ENCODE measurements around the gene ZNF740.

The ZNF740 gene

GRCh38 chr12:53219292-53219955 lies 38.9 kb downstream of the ZNF740 start:
- H3K27ac ChIP-seq, result peak overlapping the region; percentile 98; the same call in 1 of the 2 replicates
- TF ChIP-seq, protein P1, sequence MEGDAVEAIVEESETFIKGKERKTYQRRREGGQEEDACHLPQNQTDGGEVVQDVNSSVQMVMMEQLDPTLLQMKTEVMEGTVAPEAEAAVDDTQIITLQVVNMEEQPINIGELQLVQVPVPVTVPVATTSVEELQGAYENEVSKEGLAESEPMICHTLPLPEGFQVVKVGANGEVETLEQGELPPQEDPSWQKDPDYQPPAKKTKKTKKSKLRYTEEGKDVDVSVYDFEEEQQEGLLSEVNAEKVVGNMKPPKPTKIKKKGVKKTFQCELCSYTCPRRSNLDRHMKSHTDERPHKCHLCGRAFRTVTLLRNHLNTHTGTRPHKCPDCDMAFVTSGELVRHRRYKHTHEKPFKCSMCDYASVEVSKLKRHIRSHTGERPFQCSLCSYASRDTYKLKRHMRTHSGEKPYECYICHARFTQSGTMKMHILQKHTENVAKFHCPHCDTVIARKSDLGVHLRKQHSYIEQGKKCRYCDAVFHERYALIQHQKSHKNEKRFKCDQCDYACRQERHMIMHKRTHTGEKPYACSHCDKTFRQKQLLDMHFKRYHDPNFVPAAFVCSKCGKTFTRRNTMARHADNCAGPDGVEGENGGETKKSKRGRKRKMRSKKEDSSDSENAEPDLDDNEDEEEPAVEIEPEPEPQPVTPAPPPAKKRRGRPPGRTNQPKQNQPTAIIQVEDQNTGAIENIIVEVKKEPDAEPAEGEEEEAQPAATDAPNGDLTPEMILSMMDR (IDR thresholded peaks at IDR 0.05), result no peak
- TF ChIP-seq ZFX (IDR thresholded peaks at IDR 0.05; ENCODE audit: borderline replicate concordance), result no peak

GRCh38 chr12:53219956-53220693 lies 39.6 kb downstream of the ZNF740 start:
- peak overlapping the region; percentile 98 for H3K27ac ChIP-seq
- TF ChIP-seq, protein P1 (IDR thresholded peaks at IDR 0.05), result no peak
- TF ChIP-seq ZFX (IDR thresholded peaks at IDR 0.05; ENCODE audit: borderline replicate concordance), result no peak

GRCh38 chr12:53220694-53221202 lies 40.2 kb downstream of the ZNF740 start:
- peak overlapping the region; percentile 98 for H3K27ac ChIP-seq
- no peak for TF ChIP-seq ZFX (IDR thresholded peaks at IDR 0.05; ENCODE audit: borderline replicate concordance)
- TF ChIP-seq, protein P1 (IDR thresholded peaks at IDR 0.05), result no peak

- TF ChIP-seq, protein P1 (IDR thresholded peaks at IDR 0.05), result peak; percentile 71
- no peak for TF ChIP-seq ZFX (IDR thresholded peaks at IDR 0.05; ENCODE audit: borderline replicate concordance)
- peak overlapping the region; percentile 98 for H3K27ac ChIP-seq
These were observed 40.9 kb downstream of the ZNF740 start for GRCh38 chr12:53221203-53222080.

GRCh38 chr12:53222170-53222721 lies 41.7 kb downstream of the ZNF740 start:
- peak overlapping the region; percentile 98 for H3K27ac ChIP-seq
- no peak for TF ChIP-seq ZFX (IDR thresholded peaks at IDR 0.05; ENCODE audit: borderline replicate concordance)
- TF ChIP-seq, protein P1 (IDR thresholded peaks at IDR 0.05), result no peak

- TF ChIP-seq, protein P1 (IDR thresholded peaks at IDR 0.05), result no peak
- TF ChIP-seq ZFX (IDR thresholded peaks at IDR 0.05; ENCODE audit: borderline replicate concordance), result no peak
- peak overlapping the region; percentile 98 for H3K27ac ChIP-seq
These were observed 42.3 kb downstream of the ZNF740 start for GRCh38 chr12:53222806-53223261.
